Stimulated activated CD4-positive, alpha-beta T cell treated with anti-CD3 and anti-CD28 coated beads, Interleukin-15, amount 100 ng/mL, for 48 hours (primary cell): Measurements from ENCODE around the gene LBHD1.
"Not testable (repeated sequence)": the region's sequence is repeated elsewhere in the genome, so short reads cannot be mapped to it uniquely, and the experiment has no call there.

ENCODE experiments used
- DNase-seq, 2 donors: peaks; one replicate each; pipeline ENCODE4 v3.0.0-alpha.2; 2020; ENCODE audit warnings: low read depth in 2 of 2

LBHD1 gene

DNA sequence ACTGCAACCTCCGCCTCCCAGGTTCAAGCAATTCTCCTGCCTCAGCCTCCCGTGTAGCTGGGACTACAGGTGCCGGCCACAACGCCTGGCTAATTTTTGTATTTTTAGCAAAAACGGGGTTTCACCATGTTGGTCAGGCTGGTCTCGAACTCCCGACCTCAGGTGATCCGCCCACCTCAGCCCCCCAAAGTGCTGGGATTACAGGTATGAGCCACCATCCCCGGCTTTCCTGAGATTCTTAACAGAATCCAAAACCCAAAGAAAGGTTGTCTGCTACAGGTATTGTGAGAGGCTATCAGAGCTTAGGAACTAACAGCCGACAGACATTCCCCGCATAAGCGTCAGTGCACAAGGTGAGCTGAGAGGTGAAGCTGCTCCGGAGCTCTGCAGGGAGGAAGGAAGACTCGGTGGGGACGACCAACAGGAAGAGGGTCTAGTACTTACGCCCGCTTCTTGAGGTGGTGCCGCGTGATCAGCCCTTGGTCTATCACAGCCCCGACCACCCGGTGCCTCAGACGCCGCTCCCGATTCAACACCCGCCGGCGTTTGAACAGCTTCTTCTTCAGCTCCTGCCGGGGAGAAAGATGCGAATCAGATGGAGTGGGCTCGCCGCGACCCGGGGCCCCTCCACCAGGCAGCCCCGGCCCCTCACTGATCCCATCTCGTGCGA lies 7.5 kb downstream of the LBHD1 start:
- DNase-seq: no peak

- DNase-seq: no peak
These were observed 15.2 kb downstream of the LBHD1 start for GRCh38 chr11:62656796-62657429.

- DNase-seq: no peak
These were observed 17.8 kb downstream of the LBHD1 start for GRCh38 chr11:62654297-62654696.

- no peak for DNase-seq
These were observed 19.7 kb downstream of the LBHD1 start for GRCh38 chr11:62652161-62653006.

- DNase-seq: not testable (repeated sequence)
These were observed 21.8 kb downstream of the LBHD1 start for GRCh38 chr11:62650283-62650682.

- no peak for DNase-seq
These were observed 22.6 kb downstream of the LBHD1 start for GRCh38 chr11:62649486-62649885.

- no peak for DNase-seq
These were observed 23.1 kb downstream of the LBHD1 start for GRCh38 chr11:62648967-62649364.

- no peak for DNase-seq
These were observed 23.7 kb downstream of the LBHD1 start for GRCh38 chr11:62648185-62648966.

DNA sequence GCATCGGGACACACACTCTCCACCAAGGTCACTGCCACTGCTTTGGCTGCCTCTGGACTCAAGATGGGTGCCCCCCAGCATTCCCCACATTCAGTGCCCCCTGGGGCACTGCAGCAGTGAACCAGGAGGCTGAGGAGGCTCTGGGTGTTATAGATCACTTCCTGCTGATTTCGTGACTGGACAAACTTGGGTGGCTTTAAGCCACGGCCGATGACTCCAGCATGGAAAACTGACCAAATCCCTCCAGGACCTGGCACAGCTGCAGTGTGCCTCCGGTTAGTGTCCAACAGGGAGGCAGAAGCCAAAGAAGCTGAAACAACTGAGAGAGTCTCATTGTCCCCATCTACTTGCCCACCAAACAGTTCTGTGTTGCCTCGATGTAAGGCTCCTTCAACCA lies 24.5 kb downstream of the LBHD1 start:
- DNase-seq: no peak

DNA sequence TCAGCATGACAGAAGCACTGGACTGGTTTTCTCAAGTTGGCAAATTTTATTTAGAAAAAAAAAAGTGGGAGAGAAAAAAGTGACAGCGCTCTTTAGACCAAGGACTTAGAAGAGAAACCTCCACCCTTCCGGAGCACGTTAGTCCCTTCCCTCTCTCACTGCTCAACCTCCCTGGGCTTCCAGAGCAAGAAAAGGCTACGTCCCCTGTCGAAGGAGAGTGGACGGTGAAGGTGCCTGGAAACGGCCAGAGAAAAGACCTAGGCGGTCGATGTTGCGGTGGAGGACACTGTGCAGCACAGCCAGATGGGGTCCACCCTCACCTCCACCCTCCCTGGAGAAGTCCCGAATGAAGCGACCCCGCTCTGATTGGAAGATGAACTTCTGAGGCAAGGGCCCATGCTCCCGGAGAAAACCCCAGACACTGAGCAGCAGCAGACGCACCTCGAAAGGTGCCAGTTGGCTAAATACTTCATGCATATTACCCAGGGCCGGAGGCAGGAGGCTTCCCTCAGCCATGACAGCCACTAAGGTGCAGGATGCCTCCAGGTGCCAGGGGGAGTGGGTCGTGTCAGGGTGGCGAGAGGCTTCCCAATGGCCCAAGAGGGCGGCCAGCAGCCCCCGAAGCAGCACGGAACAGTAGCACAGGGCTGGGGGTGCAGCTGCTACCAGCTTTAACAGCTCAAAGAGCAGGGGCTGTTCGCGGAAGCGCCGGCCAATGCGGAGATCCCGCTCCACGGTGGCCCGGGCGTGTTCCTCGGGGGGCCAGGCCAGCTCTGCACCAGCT lies 25.1 kb downstream of the LBHD1 start:
- no peak for DNase-seq

DNA sequence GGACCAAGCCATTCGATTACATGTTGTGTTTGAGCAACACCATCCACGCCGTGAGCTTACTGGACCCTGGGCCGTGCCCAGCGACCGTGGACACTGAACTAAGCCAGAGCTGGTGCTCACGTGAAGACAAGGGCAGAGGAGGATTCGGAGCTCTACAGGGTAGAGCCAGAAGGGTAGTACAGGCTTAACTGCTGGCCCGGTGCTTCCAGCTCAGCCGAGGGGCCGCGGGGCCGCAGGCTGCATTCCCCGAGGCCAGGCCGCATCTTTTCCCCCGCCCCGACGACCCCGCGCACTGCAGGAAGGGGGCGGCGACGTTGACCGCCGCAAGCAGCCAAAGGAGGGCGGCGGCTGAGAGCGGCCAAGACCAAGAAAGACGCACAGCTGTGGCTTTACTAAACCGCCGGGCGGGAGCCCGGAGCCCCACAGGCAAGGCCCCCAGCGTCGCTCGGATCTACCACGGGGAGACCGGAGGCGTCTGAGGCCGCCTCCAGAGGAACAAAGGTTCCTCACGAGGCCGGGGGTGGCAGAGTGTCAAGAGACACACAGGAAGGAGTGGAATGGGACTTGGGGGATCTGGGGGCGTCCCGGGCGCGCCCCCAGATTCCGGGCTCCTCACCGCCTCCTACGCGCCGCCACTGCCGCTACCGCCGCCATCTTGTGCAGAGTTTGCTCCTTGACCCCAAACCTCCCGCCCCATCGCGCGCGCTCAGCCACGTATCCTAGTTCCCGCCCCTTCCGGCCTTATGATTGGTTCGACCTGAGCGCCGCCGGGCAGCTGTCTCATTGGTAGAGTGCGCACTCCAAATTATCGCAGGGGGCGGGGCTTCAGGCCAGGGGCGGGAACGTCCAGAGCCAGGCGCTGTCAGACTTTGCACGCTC lies 25.9 kb downstream of the LBHD1 start, which contains the start of gene GANAB:
Gene GANAB, minus strand, starts transcription at position 668 of the 879 bp plus-strand sequence. Its CDS starts 14 bp downstream, at position 654.
- peak; percentile 99 to 100 for DNase-seq

DNA sequence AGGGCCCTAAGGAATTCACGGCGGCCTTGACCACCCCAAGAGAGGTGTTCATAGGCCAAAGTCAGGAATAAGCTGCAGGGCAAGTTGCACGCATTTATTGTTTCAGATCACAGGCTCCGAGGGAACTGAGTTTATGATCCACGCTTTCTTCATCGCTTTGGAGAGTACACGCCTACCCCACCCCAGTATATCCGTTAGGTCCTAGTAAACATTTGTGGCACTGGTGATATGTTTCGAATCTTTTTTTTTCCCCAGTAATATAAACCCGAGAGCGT lies 26.5 kb downstream of the LBHD1 start:
- no peak for DNase-seq

- DNase-seq: no peak
These were observed 27.8 kb downstream of the LBHD1 start for GRCh38 chr11:62644220-62644619.

- no peak for DNase-seq
These were observed 39.6 kb downstream of the LBHD1 start for GRCh38 chr11:62632492-62632891.

DNA sequence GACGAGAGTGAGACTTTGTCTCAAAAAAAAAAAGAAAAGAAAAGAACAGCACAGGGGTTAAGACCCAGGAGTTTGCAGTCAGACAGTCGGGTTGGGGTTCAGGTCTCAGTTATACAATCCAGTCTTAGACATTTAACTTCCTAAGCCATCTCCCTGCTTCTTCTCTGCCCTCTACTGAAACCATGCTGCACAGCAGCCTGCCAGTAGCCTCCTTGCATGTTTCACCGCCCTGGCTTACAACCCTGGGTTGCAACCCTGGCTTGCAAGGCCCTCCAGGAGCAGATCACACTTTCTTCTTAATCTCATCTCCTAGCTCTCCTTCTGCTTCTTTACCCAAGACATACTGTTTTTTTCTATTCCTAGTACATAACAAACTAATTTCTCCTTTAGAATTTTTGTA lies 44.4 kb downstream of the LBHD1 start:
- DNase-seq: no peak

DNA sequence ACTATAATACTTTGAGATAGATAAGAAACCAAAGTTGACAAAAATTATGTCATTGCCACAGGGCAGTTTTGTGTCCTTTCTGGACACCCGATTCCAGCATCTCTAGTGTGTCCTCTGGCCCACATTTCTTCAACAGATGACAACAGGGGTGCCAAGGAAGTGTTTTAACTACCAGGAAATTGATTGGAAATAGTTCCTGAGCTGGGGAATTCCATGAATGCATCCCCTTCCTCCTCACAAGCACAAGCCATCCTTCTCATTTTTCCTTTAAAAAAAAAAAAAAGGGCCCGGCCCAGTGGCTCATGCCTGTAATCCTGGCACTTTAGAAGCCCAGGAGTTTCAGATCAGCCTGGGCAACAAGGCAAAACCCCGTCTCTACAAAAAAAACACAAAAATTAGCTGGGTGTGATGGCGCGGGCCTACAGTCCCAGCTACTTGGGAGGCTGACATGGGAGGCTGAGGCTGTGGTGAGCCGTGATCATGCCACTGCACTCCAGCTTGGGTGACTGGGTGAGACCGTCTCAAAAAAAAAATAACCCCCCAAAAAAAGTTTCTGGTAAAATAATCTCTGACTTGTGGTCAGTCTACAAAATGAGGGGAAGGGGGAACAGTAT lies 49.5 kb downstream of the LBHD1 start:
- no peak for DNase-seq

GRCh38 chr11:62621567-62622470 lies 50.2 kb downstream of the LBHD1 start, which contains the start of gene B3GAT3:
Gene B3GAT3 (minus strand): TSS chr11:62621986. CDS start chr11:62621947, 39 bp downstream.
- DNase-seq: peak; percentile 93 to 95

DNA sequence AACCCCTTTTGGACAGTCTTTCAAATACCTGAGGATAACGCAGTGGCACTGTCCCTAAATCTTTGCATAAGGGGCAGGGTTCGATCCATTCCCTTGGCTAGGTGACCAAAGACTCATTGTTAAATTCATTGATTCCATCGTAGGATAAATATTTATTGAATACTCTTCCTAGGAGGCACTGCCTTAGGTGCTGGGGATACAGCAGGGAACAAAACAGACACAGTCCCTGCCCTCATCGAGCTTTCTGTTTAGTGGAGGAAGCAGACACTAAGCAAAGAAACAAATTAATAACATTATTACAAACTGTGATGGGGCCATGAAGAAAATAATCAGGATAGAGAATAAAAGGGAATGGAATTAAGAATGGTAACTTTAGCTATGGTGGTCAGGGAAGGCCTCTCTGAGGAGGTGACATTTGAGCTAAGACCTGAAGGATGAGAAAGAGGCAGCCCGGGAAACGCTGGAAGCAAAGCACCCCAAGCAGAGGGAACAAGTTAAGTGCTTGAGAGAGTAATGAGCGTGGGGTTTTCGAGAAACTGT lies 51.0 kb downstream of the LBHD1 start:
- no peak for DNase-seq
